Endothelial cell of umbilical vein (primary cell): ENCODE data around the gene CPLANE2. TPM values are rescaled to one million over a fixed set of nuclear protein-coding genes. Genes with fewer than 3 reads are reported as not detected.

Experiments used
- BruUV-seq: library from RNA; stranded (reverse); fragments of 400-500 nt; replicated peaks from 2 replicates; lab custom pipeline; 2021; lab: Mats Ljungman, UMichigan
- CTCF ChIA-PET: fragments of 300-600, 350-600 bp; sonication (Branson Sonifier 250); formaldehyde crosslinking; loops from one replicate; lab custom pipeline; 2021; ENCODE audit warnings: antibody characterized with exemption, inconsistent platforms; lab: Charles Lee
- POLR2A ChIA-PET: fragments of 300-600, 350-600 bp; sonication (Branson Sonifier 250); formaldehyde crosslinking; loops from one replicate; lab custom pipeline; 2021; ENCODE audit warnings: antibody characterized with exemption, inconsistent platforms; lab: Charles Lee
- DNase-seq: peaks from one replicate; pipeline ENCODE4 v3.0.0-alpha.2; 2011; ENCODE audit warnings: low read depth, low spot score
- FAIRE-seq: peaks from 2 replicates; lab custom pipeline; 2011; peaks lifted over from hg19 to GRCh38; lab: Jason Lieb, UNC
- H2AFZ ChIP-seq: 2 replicates; pipeline ENCODE4 v1.6.0; 2012; ENCODE audit warnings: low read depth, low read length, control low read depth, inconsistent platforms
- H3K27ac ChIP-seq: 2 replicates; pipeline ENCODE4 v1.5.1; 2011; ENCODE audit warnings: low read depth, mild to moderate bottlenecking, control low read depth, low read length, moderate library complexity; ENCODE audit not compliant: insufficient read depth
- H3K27me3 ChIP-seq, 2 experiments: 2 replicates each; pipeline versions ENCODE4 v1.6.0 to v1.6.1; 2011; ENCODE audit warnings: low read length in 2 of 2, mixed read lengths in 1 of 2; ENCODE audit not compliant: control insufficient read depth in 2 of 2, insufficient read depth in 2 of 2
- H3K36me3 ChIP-seq, 2 experiments: 2 replicates in 1 of 2; 3 replicates in 1 of 2; pipeline ENCODE4 v1.5.1; 2011; ENCODE audit warnings: low read length in 2 of 2, mild to moderate bottlenecking in 1 of 2, moderate library complexity in 1 of 2; ENCODE audit not compliant: control insufficient read depth in 2 of 2, insufficient read depth in 2 of 2; ENCODE audit errors: extremely low read depth in 1 of 2
- H3K4me1 ChIP-seq: 3 replicates; pipeline ENCODE4 v1.5.1; 2011; ENCODE audit warnings: mild to moderate bottlenecking, low read length; ENCODE audit not compliant: control insufficient read depth, insufficient read depth; ENCODE audit errors: extremely low read depth
- H3K4me2 ChIP-seq: 2 replicates; pipeline ENCODE4 v1.6.1; 2011; ENCODE audit warnings: low read length, control low read depth, mixed read lengths; ENCODE audit not compliant: insufficient read depth
- H3K4me3 ChIP-seq, 3 experiments: fragments of 200-600 bp in 1 of 3; sonication (generic), shearing (Covaris generic) in 1 of 3; replicated peaks in 1 of 3; 2 replicates each; pipeline ENCODE4 v1.5.1; 2011 to 2016; ENCODE audit warnings: control low read depth in 3 of 3, low read length in 3 of 3, mild to moderate bottlenecking in 2 of 3, inconsistent platforms in 1 of 3, low read depth in 1 of 3, moderate library complexity in 1 of 3; ENCODE audit not compliant: insufficient read depth in 1 of 3
- H3K79me2 ChIP-seq: 2 replicates; pipeline ENCODE4 v1.6.0; 2012; ENCODE audit warnings: low read length, inconsistent platforms; ENCODE audit not compliant: control insufficient read depth, insufficient read depth
- H3K9ac ChIP-seq: replicated peaks from 2 replicates; pipeline ENCODE3; 2011; ENCODE audit warnings: low read length, control low read depth; ENCODE audit not compliant: insufficient read depth; ENCODE audit errors: extremely low read depth
- H3K9me1 ChIP-seq: replicated peaks from 3 replicates; pipeline ENCODE4 v1.6.0; 2011; ENCODE audit warnings: mild to moderate bottlenecking, low read length; ENCODE audit not compliant: control insufficient read depth, insufficient read depth; ENCODE audit errors: extremely low read depth
- H3K9me3 ChIP-seq: replicated peaks from 2 replicates; pipeline ENCODE4 v1.5.1; 2012; ENCODE audit warnings: low read length, inconsistent platforms; ENCODE audit not compliant: control insufficient read depth, insufficient read depth
- H4K20me1 ChIP-seq: replicated peaks from 2 replicates; pipeline ENCODE3; 2011; ENCODE audit warnings: mild to moderate bottlenecking, low read length; ENCODE audit not compliant: control insufficient read depth, insufficient read depth; ENCODE audit errors: extremely low read depth
- CTCF ChIP-seq, 2 donors: IDR thresholded peaks; 1 replicate in 1 of 2; 2 replicates in 1 of 2; pipeline ENCODE4 v1.5.1; 2011; ENCODE audit warnings: low read length in 2 of 2, mild to moderate bottlenecking in 2 of 2, moderate library complexity in 2 of 2, control low read depth in 1 of 2, inconsistent platforms in 1 of 2, low read depth in 1 of 2; ENCODE audit not compliant: insufficient read depth in 1 of 2; ENCODE audit errors: extremely low read depth in 1 of 2
- EZH2 ChIP-seq: IDR thresholded peaks from 2 replicates; pipeline ENCODE4 v1.6.1; 2012; ENCODE audit warnings: borderline replicate concordance, low read depth, mild to moderate bottlenecking, moderate library complexity, low read length, inconsistent platforms; ENCODE audit not compliant: severe bottlenecking
- FOS ChIP-seq: IDR thresholded peaks from 2 replicates; pipeline ENCODE4 v1.6.1; 2011; ENCODE audit warnings: mild to moderate bottlenecking, low read length, moderate library complexity, borderline replicate concordance; ENCODE audit not compliant: insufficient read depth
- GATA2 ChIP-seq: IDR thresholded peaks from 2 replicates; pipeline ENCODE4 v1.7.0; 2011; ENCODE audit warnings: low read depth, mild to moderate bottlenecking, moderate library complexity, mixed read lengths, low read length; ENCODE audit not compliant: insufficient read length, insufficient read depth
- JUN ChIP-seq: IDR thresholded peaks from 2 replicates; pipeline ENCODE4 v1.6.1; 2011; ENCODE audit warnings: borderline replicate concordance, low read depth; ENCODE audit not compliant: insufficient read length, insufficient read depth
- MYC ChIP-seq: IDR thresholded peaks from one replicate; pipeline ENCODE4 v1.6.1; 2011; ENCODE audit warnings: mild to moderate bottlenecking, low read depth, low read length
- POLR2A ChIP-seq: IDR thresholded peaks from 2 replicates; pipeline ENCODE4 v1.6.1; 2012; ENCODE audit warnings: low read depth, mild to moderate bottlenecking, control low read depth, low read length
- POLR2AphosphoS5 ChIP-seq: IDR thresholded peaks from 2 replicates; pipeline ENCODE4 v1.6.1; 2012; ENCODE audit warnings: low read depth, mild to moderate bottlenecking, control low read depth, low read length, moderate library complexity; ENCODE audit not compliant: insufficient read depth
- dilution Hi-C: fragments of 300-500 bp; cut with MboI; formaldehyde crosslinking; loops from one replicate; pipeline ENCODE4 v1.15.0; 2019; ENCODE audit warnings: low sequenced_read_pairs; ENCODE audit not compliant: extremely low pct_ligation_motif_present
- intact Hi-C: fragments of 100-400 bp; cut with micrococcal nuclease; formaldehyde crosslinking; loops from one replicate; pipeline ENCODE4 v1.10.0; 2022
- polyA plus RNA-seq, 4 experiments: library from polyadenylated mRNA; depleted of rRNA in 3 of 4; stranded (reverse) in 3 of 4; unstranded in 1 of 4; fragments of >200 nt; gene quantifications; 2 replicates each; pipeline versions ENCODE4 v1.2.1 to v1.2.3, GENCODE V29; 2011 to 2012; ENCODE audit warnings: missing spikeins in 1 of 4
- total RNA-seq: library from RNA; stranded (reverse); gene quantifications from 2 replicates; pipeline ENCODE4 v1.2.3, GENCODE V29; 2021
- TF ChIP-seq, protein P1 (sequence below): IDR thresholded peaks from 2 replicates; pipeline ENCODE4 v1.6.1; 2011; ENCODE audit not compliant: insufficient read depth, insufficient read length

CPLANE2 gene
- total and polyA plus RNA-seq, 2 donors (not counting 3 experiments of a cell fraction or from before 2014, with no cell fraction given): 3.9 to 4.6 TPM

GRCh38 chr1:16229976-16230740 lies 6.8 kb downstream of the CPLANE2 start:
- H3K4me2 ChIP-seq: no peak overlapping the region
- no peaks in the 10 kb centered on the region for H3K36me3 ChIP-seq
- no peak overlapping the region for H3K27ac ChIP-seq
- H3K4me1 ChIP-seq: no peaks in the 10 kb centered on the region
- no peak overlapping the region for H2AFZ ChIP-seq
- no peak for FAIRE-seq
- POLR2A ChIA-PET: interaction anchor here (0.6 to 0.7 kb wide), 2 partner anchors 133 to 438 kb away, joined by 3 to 12 read pairs; no protein-coding TSS in a partner anchor
- H3K79me2 ChIP-seq: no peaks in the 10 kb centered on the region
- DNase-seq: no peak
- H3K9me1 ChIP-seq: no peaks in the 10 kb centered on the region
- H3K27me3 ChIP-seq: peaks cover 22 to 23% of the 10 kb centered on the region in 2 experiments
- BruUV-seq: no TSS peak
- no peaks in the 10 kb centered on the region for H4K20me1 ChIP-seq
- TF ChIP-seq EZH2 (no peak), JUN (no peak), POLR2AphosphoS5 (no peak), POLR2A (no peak), MYC (no peak), GATA2 (no peak), CTCF (IDR thresholded peaks at IDR 0.05; ENCODE audit: extremely low read depth in 1 of 2, insufficient read depth in 1 of 2, low read depth in 1 of 2, low read length in 2 of 2) (no peak), FOS (no peak)
- TF ChIP-seq, protein P1, sequence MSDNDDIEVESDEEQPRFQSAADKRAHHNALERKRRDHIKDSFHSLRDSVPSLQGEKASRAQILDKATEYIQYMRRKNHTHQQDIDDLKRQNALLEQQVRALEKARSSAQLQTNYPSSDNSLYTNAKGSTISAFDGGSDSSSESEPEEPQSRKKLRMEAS: no peak
- no peak overlapping the region for H3K9ac ChIP-seq
- intact Hi-C loops: no loop called here
- CTCF ChIA-PET: interaction anchor here (1.0 kb wide), 1 partner anchor 13 kb away, joined by 3 read pairs; no protein-coding TSS in a partner anchor
- H3K9me3 ChIP-seq: no peaks in the 10 kb centered on the region
- no peak overlapping the region for H3K4me3 ChIP-seq
- dilution Hi-C loops: no loop called here
